ENCODE measurements around the gene RNLS.
"Not testable (repeated sequence)": the region's sequence is repeated elsewhere in the genome, so short reads cannot be mapped to it uniquely, and the experiment has no call there.

The RNLS gene

GRCh38 chr10:88293073-88293472 lies 290.0 kb downstream of the RNLS start:
- H3K36me3 ChIP-seq (ENCODE audit: control insufficient read depth, insufficient read depth, low read length): no peaks in the 10 kb centered on the region
- H3K27ac ChIP-seq (ENCODE audit: low read depth, low read length): no peak overlapping the region
- H3K9me3 ChIP-seq (ENCODE audit: control insufficient read depth, insufficient read depth, low read length): no peaks in the 10 kb centered on the region
- no peak overlapping the region for H3K4me3 ChIP-seq (ENCODE audit: low read depth, low read length)
- no peaks in the 10 kb centered on the region for H3K27me3 ChIP-seq (ENCODE audit: control insufficient read depth, insufficient read depth, low read length)
- no peaks in the 10 kb centered on the region for H3K4me1 ChIP-seq (ENCODE audit: control insufficient read depth, insufficient read depth, low read length)
- no peak overlapping the region for H3K9ac ChIP-seq (ENCODE audit: low read depth, low read length)

DNA sequence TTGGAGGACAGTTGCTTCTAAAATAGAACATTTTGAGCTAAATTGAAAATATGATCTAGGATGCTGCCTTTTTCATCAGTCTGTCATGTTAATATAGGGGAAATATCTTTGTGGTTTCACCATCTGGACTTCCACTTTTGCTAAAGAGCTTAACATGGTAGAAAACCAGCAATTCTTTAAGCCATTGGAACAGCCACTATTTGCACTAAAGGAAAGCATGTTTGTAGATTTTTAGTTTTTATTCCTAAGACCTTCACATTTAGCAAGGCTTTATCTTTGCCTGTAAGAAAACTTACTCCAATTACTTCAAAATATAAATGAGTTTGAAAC lies 291.0 kb downstream of the RNLS start:
- Histone ChIP-seq H3K4me1 (ENCODE audit: control insufficient read depth, insufficient read depth, low read length) (no peaks in the 10 kb centered on the region), H3K9ac (ENCODE audit: low read depth, low read length) (no peak overlapping the region), H3K9me3 (ENCODE audit: control insufficient read depth, insufficient read depth, low read length) (no peaks in the 10 kb centered on the region), H3K27me3 (ENCODE audit: control insufficient read depth, insufficient read depth, low read length) (no peaks in the 10 kb centered on the region), H3K36me3 (ENCODE audit: control insufficient read depth, insufficient read depth, low read length) (no peaks in the 10 kb centered on the region), H3K4me3 (ENCODE audit: low read depth, low read length) (no peak overlapping the region), H3K27ac (ENCODE audit: low read depth, low read length) (no peak overlapping the region)

- Histone ChIP-seq H3K27ac (ENCODE audit: low read depth, low read length) (no peak overlapping the region), H3K4me3 (ENCODE audit: low read depth, low read length) (no peak overlapping the region), H3K9ac (ENCODE audit: low read depth, low read length) (no peak overlapping the region), H3K36me3 (ENCODE audit: control insufficient read depth, insufficient read depth, low read length) (no peaks in the 10 kb centered on the region), H3K27me3 (ENCODE audit: control insufficient read depth, insufficient read depth, low read length) (no peaks in the 10 kb centered on the region), H3K9me3 (ENCODE audit: control insufficient read depth, insufficient read depth, low read length) (no peaks in the 10 kb centered on the region), H3K4me1 (ENCODE audit: control insufficient read depth, insufficient read depth, low read length) (no peaks in the 10 kb centered on the region)
These were observed 291.6 kb downstream of the RNLS start for GRCh38 chr10:88291289-88292184.

DNA sequence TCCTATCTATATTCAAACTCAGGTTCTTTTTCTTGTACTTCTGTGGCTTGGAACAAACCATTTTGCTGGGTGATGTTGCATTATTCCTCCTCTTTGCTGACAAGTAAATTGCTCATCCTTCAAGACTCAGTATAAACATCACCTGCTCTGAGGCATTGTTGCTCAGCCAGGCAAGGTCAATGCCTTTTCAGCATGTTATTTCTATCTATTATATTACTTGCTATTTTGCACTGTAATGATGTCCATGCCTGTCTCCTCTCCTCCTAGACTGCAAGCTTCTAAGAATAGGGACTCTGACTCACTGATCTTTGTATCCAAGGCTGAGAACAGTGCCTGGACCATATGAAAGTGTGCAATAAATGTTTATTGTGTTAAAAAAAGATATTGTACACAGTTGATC lies 293.8 kb downstream of the RNLS start:
- Histone ChIP-seq H3K9me3 (ENCODE audit: control insufficient read depth, insufficient read depth, low read length) (no peaks in the 10 kb centered on the region), H3K27ac (ENCODE audit: low read depth, low read length) (no peak overlapping the region), H3K27me3 (ENCODE audit: control insufficient read depth, insufficient read depth, low read length) (no peaks in the 10 kb centered on the region), H3K4me1 (ENCODE audit: control insufficient read depth, insufficient read depth, low read length) (no peaks in the 10 kb centered on the region), H3K4me3 (ENCODE audit: low read depth, low read length) (no peak overlapping the region), H3K36me3 (ENCODE audit: control insufficient read depth, insufficient read depth, low read length) (no peaks in the 10 kb centered on the region), H3K9ac (ENCODE audit: low read depth, low read length) (no peak overlapping the region)

GRCh38 chr10:88288320-88289059 lies 294.6 kb downstream of the RNLS start:
- no peaks in the 10 kb centered on the region for H3K27me3 ChIP-seq (ENCODE audit: control insufficient read depth, insufficient read depth, low read length)
- H3K36me3 ChIP-seq (ENCODE audit: control insufficient read depth, insufficient read depth, low read length): no peaks in the 10 kb centered on the region
- H3K4me1 ChIP-seq (ENCODE audit: control insufficient read depth, insufficient read depth, low read length): no peaks in the 10 kb centered on the region
- no peaks in the 10 kb centered on the region for H3K9me3 ChIP-seq (ENCODE audit: control insufficient read depth, insufficient read depth, low read length)
- no peak overlapping the region for H3K27ac ChIP-seq (ENCODE audit: low read depth, low read length)
- no peak overlapping the region for H3K9ac ChIP-seq (ENCODE audit: low read depth, low read length)
- H3K4me3 ChIP-seq (ENCODE audit: low read depth, low read length): no peak overlapping the region

- no peak overlapping the region for H3K4me3 ChIP-seq (ENCODE audit: low read depth, low read length)
- H3K9ac ChIP-seq (ENCODE audit: low read depth, low read length): no peak overlapping the region
- H3K27me3 ChIP-seq (ENCODE audit: control insufficient read depth, insufficient read depth, low read length): no peaks in the 10 kb centered on the region
- H3K9me3 ChIP-seq (ENCODE audit: control insufficient read depth, insufficient read depth, low read length): no peaks in the 10 kb centered on the region
- no peak overlapping the region for H3K27ac ChIP-seq (ENCODE audit: low read depth, low read length)
- peaks cover 11% of the 10 kb centered on the region for H3K4me1 ChIP-seq (ENCODE audit: control insufficient read depth, insufficient read depth, low read length)
- H3K36me3 ChIP-seq (ENCODE audit: control insufficient read depth, insufficient read depth, low read length): no peaks in the 10 kb centered on the region
These were observed 297.1 kb downstream of the RNLS start for GRCh38 chr10:88286030-88286429.

DNA sequence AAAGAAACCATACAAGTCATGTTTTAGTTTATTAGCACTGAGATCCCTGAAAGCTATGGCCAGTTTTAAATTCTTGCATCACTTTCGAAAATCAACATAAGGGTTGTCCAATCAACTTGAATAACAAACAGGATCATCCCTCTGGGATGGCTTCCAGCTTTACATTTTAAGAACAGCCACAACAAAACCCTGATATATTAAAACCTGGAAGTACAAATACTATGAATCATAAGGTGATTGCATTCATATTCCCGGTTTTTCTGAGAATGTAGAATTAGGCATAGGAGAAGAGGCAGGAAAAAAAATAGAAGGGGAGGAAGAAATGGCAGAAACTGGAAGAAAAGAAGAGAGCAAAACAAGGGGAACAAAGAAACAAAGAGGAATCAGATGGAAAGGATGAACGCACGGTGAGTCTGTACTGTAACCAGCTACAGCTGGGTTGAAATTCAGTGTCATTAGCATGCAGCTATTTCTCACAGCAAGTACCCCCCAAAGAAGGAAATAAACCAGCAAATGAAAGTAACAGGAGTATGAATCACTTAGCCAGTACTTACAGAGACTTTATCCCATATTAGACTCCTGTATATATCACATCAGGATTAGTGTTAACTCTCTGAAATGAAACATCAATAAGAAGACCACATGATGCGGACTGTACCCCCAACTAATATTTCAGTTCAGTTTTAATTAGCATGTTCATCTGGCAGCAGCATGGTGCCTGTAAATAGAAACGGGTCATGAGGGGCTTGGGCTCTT lies 301.3 kb downstream of the RNLS start:
- Histone ChIP-seq H3K36me3 (ENCODE audit: control insufficient read depth, insufficient read depth, low read length) (no peaks in the 10 kb centered on the region), H3K27ac (ENCODE audit: low read depth, low read length) (no peak overlapping the region), H3K4me1 (ENCODE audit: control insufficient read depth, insufficient read depth, low read length) (peaks cover 16% of the 10 kb centered on the region), H3K9ac (ENCODE audit: low read depth, low read length) (no peak overlapping the region), H3K4me3 (ENCODE audit: low read depth, low read length) (no peak overlapping the region), H3K27me3 (ENCODE audit: control insufficient read depth, insufficient read depth, low read length) (no peaks in the 10 kb centered on the region; the same call in 1 of the 2 replicates), H3K9me3 (ENCODE audit: control insufficient read depth, insufficient read depth, low read length) (no peaks in the 10 kb centered on the region)

DNA sequence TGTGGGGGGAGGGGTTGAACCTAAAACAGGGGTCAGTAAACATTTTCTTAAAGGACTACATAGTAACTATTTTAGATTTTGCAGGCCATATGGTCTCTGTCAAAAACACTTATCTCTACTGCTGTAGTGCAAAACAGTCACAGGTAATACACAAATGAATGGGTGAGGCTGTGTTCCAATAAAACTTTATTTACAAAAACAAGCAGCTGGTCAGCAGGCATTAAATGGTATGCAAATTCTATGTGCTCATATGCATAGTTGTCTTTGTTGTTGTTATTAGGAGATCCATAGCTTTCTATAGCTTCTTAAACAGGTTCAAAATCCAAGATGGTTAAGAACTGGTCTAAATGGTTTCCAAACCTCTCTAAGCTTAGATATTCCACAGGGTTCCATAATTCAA lies 302.6 kb downstream of the RNLS start:
- Histone ChIP-seq H3K4me1 (ENCODE audit: control insufficient read depth, insufficient read depth, low read length) (peaks cover 16% of the 10 kb centered on the region), H3K27ac (ENCODE audit: low read depth, low read length) (no peak overlapping the region), H3K27me3 (ENCODE audit: control insufficient read depth, insufficient read depth, low read length) (no peaks in the 10 kb centered on the region; the same call in 1 of the 2 replicates), H3K4me3 (ENCODE audit: low read depth, low read length) (no peak overlapping the region), H3K9ac (ENCODE audit: low read depth, low read length) (no peak overlapping the region), H3K36me3 (ENCODE audit: control insufficient read depth, insufficient read depth, low read length) (no peaks in the 10 kb centered on the region), H3K9me3 (ENCODE audit: control insufficient read depth, insufficient read depth, low read length) (no peaks in the 10 kb centered on the region)

DNA sequence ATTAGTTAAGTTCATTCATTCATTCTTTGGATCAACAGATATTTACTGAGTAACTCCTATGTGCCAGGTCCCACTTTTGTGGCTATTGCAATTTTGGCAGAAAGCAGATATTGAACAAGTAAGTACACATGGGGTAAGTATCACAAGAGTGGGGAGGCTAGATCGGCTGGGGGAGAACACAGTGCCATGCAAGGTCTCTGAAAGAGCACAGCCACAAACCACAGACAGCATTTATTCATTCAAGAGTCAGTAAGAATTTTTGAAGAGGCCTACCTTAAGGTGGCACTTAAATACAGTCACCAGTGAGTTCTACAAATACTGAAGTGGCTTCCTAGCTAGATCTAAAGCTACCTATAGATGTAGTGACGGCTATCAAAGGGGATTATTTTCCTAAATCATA lies 304.2 kb downstream of the RNLS start:
- Histone ChIP-seq H3K27ac (ENCODE audit: low read depth, low read length) (no peak overlapping the region), H3K36me3 (ENCODE audit: control insufficient read depth, insufficient read depth, low read length) (no peaks in the 10 kb centered on the region), H3K27me3 (ENCODE audit: control insufficient read depth, insufficient read depth, low read length) (no peaks in the 10 kb centered on the region; the same call in 1 of the 2 replicates), H3K9me3 (ENCODE audit: control insufficient read depth, insufficient read depth, low read length) (no peaks in the 10 kb centered on the region), H3K4me1 (ENCODE audit: control insufficient read depth, insufficient read depth, low read length) (peaks cover 16% of the 10 kb centered on the region), H3K4me3 (ENCODE audit: low read depth, low read length) (no peak overlapping the region), H3K9ac (ENCODE audit: low read depth, low read length) (no peak overlapping the region)

GRCh38 chr10:88276945-88277344 lies 306.2 kb downstream of the RNLS start:
- not testable (repeated sequence) for H3K9ac ChIP-seq (ENCODE audit: low read depth, low read length); H3K9me3 ChIP-seq (ENCODE audit: control insufficient read depth, insufficient read depth, low read length); H3K27me3 ChIP-seq (ENCODE audit: control insufficient read depth, insufficient read depth, low read length); H3K36me3 ChIP-seq (ENCODE audit: control insufficient read depth, insufficient read depth, low read length); H3K4me3 ChIP-seq (ENCODE audit: low read depth, low read length); H3K27ac ChIP-seq (ENCODE audit: low read depth, low read length)
- H3K4me1 ChIP-seq (ENCODE audit: control insufficient read depth, insufficient read depth, low read length): peaks cover 13% of the 10 kb centered on the region

DNA sequence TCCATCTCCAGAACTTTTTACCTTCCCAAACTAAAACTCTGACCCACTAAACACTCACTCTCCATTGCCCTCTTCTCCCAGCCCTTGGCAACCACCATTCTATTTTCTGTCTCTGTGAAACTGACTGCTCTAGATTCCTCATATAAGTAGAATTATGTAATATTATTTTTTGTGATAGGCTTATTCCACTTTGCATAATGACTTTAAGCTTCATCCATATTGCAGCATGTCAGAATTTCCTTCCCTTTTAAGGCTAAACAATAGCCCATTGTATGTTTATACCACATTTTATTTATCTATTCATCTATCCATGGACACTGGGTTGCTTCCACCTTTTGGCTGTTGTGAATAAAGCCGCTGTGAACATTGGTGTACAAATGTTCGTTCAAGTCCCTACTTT lies 308.8 kb downstream of the RNLS start:
- Histone ChIP-seq H3K9me3 (ENCODE audit: control insufficient read depth, insufficient read depth, low read length) (no peaks in the 10 kb centered on the region), H3K4me1 (ENCODE audit: control insufficient read depth, insufficient read depth, low read length) (no peaks in the 10 kb centered on the region), H3K9ac (ENCODE audit: low read depth, low read length) (no peak overlapping the region), H3K4me3 (ENCODE audit: low read depth, low read length) (no peak overlapping the region), H3K27ac (ENCODE audit: low read depth, low read length) (no peak overlapping the region), H3K36me3 (ENCODE audit: control insufficient read depth, insufficient read depth, low read length) (no peaks in the 10 kb centered on the region), H3K27me3 (ENCODE audit: control insufficient read depth, insufficient read depth, low read length) (no peaks in the 10 kb centered on the region; the same call in 1 of the 2 replicates)

All from HUES48 (cell line).